Embryonic facial prominence (tissue), 1 donor: ENCODE results near the gene PRPS1.
"Not testable (repeated sequence)": the region's sequence is repeated elsewhere in the genome, so short reads cannot be mapped to it uniquely, and the experiment has no call there.

Source experiments
- DNase-seq: peaks from one replicate; pipeline ENCODE4 v3.0.0-alpha.2; 2016; ENCODE audit errors: extremely low spot score

Gene PRPS1

GRCh38 chrX:107630031-107630689, 1.9 kb downstream of the PRPS1 start:
- no peak for DNase-seq

- DNase-seq, result no peak
Measured at GRCh38 chrX:107632346-107632745, 4.0 kb downstream of the PRPS1 start.

GRCh38 chrX:107646735-107647134, 18.4 kb downstream of the PRPS1 start:
- DNase-seq, result no peak

GRCh38 chrX:107648332-107648731, 20.0 kb downstream of the PRPS1 start:
- no peak for DNase-seq

GRCh38 chrX:107654566-107654871, 26.2 kb downstream of the PRPS1 start:
- no peak for DNase-seq

GRCh38 chrX:107654872-107655761, 26.8 kb downstream of the PRPS1 start:
- DNase-seq, result no peak

- no peak for DNase-seq
Measured at GRCh38 chrX:107656978-107657377, 28.7 kb downstream of the PRPS1 start.

- no peak for DNase-seq
Measured at GRCh38 chrX:107658660-107659059, 30.4 kb downstream of the PRPS1 start.

GRCh38 chrX:107659286-107659685, 31.0 kb downstream of the PRPS1 start:
- no peak for DNase-seq

GRCh38 chrX:107659768-107660167, 31.5 kb downstream of the PRPS1 start:
- peak; percentile 34 for DNase-seq

- no peak for DNase-seq
Measured at GRCh38 chrX:107662145-107662544, 33.8 kb downstream of the PRPS1 start.

- DNase-seq, result no peak
Measured at GRCh38 chrX:107662824-107663223, 34.5 kb downstream of the PRPS1 start.

GRCh38 chrX:107666931-107667330, 38.6 kb downstream of the PRPS1 start:
- DNase-seq, result no peak

- DNase-seq, result no peak
Measured at GRCh38 chrX:107667426-107667825, 39.1 kb downstream of the PRPS1 start.

- not testable (repeated sequence) for DNase-seq
Measured at GRCh38 chrX:107668710-107669109, 40.4 kb downstream of the PRPS1 start.

GRCh38 chrX:107669261-107669660, 41.0 kb downstream of the PRPS1 start:
- no peak for DNase-seq

- DNase-seq, result no peak
Measured at GRCh38 chrX:107669885-107670628, 41.7 kb downstream of the PRPS1 start.

- not testable (repeated sequence) for DNase-seq
Measured at GRCh38 chrX:107671256-107671655, 42.9 kb downstream of the PRPS1 start.

GRCh38 chrX:107672955-107673378, 44.7 kb downstream of the PRPS1 start:
- DNase-seq, result no peak

- no peak for DNase-seq
Measured at GRCh38 chrX:107673431-107673830, 45.1 kb downstream of the PRPS1 start.

GRCh38 chrX:107673933-107674479, 45.7 kb downstream of the PRPS1 start:
- no peak for DNase-seq
